HG03175 (cell line): Measurements from ENCODE around the gene ACSS1.
"Not testable (repeated sequence)": the region's sequence is repeated elsewhere in the genome, so short reads cannot be mapped to it uniquely, and the experiment has no call there.

Experiments
- ATAC-seq: cut with Tn5 transposase; IDR thresholded peaks from one replicate; pipeline ENCODE4 v1.9.1; 2021; ENCODE audit warnings: mild to moderate bottlenecking, moderate library complexity; ENCODE audit not compliant: unreplicated experiment

ACSS1 gene

DNA sequence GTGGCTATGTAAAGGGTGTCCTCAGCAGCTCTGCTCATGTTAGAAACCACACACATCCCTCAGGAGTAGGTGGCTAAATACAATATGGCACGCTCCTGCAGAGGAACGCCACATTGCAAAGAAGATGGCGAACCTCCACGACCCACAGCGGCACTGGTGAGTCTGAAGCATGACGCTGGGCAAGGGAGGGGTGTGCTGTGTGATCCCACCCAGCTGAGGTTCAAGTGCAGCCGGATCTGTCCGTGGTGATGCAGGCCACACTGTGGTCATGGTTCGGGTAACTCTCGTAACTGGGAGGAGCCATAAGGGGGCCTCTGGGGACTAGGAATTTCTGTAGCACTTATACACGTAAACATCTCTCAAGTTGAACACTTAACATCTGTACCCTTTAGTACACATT, 42.0 kb downstream of the ACSS1 start:
- no peak for ATAC-seq

DNA sequence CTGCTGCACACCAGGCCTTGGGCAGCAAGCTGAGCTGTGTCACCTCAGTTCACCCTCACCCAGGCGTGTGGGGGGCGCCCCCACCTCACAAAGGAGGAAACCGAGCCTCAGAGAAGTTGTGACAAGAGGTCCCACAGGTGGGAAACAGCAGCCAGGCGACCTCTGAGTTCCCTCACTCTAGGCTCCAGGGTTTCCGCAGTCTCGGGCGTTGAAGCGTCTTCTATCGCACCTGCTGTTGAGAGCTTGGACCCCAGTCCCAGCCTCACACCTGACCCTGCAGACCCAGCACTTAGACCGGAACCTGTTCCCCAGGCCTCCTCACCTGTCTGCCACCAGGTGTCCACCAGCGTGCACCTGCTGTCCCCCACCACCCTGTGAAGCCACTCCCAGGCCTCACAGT, 43.1 kb downstream of the ACSS1 start:
- no peak for ATAC-seq

DNA sequence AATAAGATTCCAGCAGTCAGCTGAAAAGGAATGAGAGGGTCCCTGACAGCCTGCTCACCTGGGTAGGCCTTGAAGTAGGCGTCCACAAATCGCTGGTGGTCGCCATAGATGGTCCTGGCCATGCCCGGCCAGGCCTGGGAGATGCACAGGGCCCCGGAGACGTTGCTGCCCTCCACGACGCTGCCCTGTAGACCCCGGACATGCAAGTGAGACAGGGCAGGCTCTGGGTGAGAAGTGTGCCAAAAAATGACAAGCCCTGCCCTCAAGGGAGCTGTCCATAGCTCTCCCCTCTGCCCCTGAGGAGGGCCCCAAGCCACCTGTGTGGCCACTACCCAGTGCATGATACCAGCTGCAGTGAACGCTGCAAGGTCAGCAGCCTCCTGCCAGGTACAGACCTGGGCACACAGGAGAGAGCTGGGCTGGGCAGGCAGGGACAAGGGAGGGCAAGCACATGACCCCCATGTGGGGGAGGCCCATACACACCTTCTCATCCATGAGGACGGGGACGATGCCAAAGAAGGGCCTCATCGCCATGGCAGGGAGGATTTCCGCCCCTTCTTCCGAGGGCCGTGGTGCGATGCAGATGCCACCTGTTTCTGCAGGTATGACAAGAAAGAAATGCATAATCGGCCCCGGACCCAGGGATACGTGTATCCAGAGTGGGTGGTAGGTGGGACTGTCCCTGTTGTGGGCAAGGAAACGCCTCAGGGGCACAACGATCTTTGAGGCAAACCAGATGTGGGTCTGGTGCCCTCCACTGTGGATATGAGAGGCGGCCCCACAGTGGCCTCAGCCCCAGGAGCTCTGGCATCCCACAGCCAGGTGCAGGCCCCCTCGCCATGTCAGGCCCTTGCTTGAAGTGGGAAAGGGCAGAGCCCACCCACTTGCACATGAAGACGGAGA, 44.2 kb downstream of the ACSS1 start:
- no peak for ATAC-seq

DNA sequence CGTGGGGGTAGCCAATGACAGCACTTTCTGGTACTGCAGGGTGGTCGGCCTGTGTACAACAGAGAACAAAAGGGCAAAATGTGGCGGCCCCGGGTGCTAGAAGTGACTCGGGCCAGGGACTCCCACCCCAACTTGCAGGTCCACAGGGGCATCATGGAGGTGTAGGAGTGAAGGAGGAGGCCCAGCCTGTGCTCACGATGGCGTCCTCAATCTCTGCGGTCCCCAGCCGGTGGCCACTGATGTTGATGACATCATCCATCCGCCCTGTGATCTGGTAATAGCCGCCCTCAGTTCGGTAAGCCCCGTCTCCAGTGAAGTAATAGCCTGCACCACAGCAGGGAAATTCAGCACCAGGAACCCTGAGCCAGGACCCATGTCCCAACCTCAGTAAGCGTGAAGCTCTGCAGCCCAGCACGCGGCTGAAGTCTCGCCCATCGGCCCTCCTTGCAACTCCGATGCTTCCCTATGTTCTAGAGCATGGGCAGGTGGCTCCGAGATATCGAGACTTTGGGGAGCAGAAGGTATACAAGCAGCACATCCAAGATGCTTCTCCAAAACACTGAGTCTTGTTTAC, 45.2 kb downstream of the ACSS1 start:
- ATAC-seq = no peak

DNA sequence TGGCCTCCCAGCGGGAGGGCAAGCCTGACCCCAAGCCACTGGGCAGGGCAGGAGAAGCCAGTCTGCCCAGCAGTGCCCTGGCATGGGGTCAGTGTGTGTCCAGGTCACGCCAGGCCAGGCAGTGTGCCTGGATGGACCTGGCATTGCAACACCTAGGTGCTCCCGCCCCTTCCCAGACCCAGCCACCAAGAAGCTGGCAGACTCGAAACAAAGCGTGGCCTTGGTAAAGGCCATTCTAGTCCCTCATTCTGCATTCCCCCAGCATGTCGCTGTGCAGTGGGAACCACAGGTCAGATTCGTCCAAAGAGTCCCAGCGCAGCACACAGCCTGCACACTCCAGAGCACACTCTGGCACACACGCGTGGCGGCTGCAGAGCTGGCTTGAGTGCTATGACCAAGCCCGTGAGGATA, 46.1 kb downstream of the ACSS1 start:
- no peak for ATAC-seq

DNA sequence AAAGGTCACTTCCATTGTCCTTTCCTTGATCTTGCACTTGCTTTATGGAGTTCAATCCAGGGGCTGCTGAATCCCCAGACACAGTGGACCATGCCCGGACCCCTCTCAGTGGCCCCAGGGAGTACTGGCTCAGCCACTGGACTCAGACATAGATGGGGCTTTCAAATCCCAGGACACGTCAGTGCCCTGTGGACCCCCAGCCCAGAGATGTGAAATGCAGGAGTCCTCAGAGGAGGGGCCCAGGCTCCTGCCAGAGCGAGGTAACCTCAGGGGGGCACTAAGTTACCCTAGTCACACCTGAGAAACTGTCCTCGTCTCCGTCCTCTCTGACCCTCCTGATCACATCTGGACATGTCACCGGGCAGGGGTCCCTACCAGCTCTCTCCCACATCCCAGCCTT, 46.7 kb downstream of the ACSS1 start:
- no peak for ATAC-seq

DNA sequence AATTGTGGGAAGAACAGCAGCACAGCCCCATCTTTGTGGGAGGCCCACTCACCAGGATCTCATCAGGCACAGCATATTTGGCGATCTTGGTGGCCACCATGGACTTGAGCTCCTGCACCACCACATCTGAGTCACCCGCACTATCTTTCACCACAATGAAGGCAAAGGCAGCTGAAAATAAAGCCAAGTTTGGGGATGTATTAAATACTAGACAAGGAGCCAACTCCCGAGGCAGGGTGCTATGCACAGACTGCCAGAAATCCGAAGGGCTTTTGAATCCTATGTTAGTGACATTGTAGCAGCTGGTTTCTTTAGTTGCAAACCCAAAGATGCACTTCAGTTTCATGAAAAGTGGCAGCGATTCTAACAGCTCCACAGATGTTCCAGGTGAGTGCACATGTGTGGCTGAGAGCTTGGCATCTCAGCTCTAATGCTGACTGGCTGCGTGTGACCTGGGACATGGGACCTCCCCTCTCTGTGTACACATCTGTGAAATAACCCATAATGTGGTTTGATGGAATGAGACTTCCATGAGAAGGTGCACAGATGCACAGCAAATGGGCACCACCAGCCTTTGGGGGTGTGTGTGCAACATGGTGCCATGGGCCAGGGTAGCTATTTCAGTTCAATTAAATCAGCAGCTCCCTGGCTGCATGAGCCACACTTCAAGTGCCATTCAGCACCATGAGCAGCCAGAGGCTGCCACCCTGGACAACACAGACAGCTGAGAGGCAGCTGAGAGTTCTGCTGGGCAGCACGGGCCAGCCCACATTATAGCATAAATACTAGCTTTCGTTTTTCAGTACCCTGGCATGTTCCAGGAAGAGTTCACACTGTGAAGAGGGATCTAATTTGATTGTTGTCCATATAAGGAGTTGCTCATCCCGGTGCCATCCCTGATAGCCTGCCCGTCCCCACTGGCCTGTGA, 48.5 kb downstream of the ACSS1 start:
- ATAC-seq = no peak

DNA sequence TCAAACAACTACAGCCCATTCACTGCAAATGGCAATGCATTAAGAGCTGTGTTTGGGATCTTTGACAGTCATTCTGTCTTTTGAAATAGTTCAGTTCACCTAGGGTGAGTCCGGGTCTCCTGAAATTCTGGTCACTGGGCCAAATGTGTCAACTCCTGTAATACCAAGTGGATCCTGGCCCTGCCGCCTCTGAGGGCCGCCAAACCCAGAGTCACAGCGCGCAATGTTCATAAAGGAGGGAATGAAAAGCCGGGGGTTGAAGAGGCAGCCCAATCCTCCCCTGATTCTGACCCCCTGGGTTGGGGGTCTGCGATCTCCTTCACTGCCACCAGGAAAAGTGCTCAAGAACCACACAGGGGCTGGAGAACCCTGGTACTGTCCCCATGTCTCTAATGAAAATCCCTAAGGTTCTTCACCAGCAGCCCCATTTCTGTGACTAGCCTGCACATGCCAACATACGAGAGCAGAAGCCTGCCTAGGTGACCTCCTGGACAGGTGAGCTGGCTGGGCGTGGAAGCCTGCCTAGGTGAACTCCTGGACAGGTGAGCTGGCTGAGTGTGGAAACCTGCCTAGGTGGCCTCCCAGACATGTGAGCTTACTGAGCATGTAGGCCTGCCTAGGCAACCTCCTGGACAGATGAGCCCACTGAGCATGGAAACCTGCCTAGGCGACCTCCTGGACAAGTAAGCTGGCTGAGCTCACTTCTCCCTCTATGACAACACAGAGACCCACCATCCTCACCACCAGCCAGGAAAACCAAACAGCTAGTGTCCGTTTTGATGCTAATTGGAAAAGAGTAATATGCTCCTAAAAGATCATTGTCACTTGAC, 49.3 kb downstream of the ACSS1 start:
- ATAC-seq = no peak

DNA sequence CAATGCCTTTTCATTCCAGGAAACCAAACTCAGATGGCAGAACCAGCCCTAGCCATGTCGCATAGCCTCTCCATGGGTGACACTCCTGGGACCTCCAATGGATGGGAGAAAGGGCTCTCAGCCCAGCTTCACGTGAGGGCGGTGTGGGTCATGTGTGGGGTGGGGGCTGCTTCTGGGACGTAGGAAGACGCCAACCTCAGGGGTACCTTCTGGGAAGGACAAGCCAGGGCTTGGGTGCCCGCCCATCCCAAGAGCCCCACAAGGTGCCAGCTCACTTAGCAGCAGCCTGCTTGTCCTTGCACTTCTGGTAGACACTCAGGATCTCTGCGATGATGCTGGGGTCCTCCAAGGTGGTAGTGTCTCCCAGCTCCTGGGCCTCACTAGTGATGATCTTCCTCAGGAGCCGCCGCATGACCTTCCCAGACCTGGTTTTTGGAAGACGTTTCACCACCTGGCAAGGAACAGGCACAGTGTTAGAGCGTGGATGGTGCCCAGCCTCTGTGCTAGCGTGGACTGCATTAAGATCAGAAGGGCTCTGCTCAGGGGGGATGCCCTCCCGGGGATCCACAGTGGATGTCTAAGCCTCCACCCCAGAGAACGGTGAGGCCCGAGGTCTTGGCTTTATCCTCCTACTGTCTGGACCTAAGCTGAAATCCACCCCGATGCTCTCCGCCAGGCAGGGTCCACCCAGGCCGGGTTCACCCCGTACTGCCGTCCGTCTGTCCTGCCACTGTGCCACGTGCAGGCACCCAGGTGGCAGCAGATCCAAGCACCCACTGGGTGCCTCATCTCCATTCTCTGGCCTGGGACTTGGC, 50.2 kb downstream of the ACSS1 start:
- no peak for ATAC-seq

DNA sequence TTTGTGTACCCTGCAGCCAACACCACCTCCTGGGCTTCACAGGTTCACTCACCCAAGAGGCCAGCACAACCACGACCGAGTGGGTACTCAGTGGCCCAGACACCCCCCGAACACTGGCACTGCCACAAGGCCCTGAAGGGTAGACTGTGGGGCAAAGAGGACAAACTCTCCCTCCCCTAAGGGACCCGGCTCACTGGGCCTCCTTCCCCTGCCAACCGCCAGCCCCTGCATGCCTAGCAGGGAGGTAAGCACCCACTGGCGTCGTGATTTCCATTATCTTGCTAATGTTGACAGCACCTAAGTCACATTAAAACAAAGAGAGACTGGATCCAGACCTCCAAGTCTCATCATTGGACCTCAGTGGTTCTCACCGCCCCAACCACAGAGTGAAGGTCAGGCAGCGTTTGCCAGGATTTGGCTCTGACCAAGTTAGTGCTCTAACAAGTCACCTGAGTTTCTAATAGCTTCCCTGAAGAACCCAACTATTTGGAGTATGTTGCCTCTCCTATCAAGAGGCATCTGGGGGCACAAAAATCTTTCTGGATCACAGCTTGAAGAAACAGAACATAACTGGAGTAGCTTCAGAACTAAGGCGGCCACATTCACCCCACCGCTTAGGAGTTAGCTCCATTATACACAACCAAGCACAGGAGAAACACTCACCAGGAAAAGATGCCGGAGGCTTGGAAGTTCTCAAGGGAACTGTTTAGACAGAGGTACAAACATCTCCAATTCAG, 51.3 kb downstream of the ACSS1 start:
- no peak for ATAC-seq

DNA sequence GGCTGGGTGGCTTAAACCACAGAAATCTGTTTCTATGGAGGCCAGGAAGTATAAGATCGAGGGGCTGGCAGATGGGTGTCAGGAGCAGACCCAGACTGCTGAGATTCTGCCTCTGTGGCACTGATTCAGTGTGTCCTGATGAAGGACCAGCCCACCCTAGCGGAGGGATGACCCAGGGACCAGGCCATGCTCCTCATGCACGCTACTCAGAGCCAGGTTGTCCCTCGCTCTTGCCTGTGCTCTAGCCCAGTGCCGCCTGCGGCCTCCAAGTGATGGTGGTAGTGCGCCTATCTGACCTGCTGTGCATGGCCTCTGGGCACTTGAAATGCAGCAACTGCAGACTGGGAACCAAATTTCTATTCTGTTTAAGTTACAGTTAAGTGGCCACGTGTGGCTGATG, 52.3 kb downstream of the ACSS1 start:
- no peak for ATAC-seq

DNA sequence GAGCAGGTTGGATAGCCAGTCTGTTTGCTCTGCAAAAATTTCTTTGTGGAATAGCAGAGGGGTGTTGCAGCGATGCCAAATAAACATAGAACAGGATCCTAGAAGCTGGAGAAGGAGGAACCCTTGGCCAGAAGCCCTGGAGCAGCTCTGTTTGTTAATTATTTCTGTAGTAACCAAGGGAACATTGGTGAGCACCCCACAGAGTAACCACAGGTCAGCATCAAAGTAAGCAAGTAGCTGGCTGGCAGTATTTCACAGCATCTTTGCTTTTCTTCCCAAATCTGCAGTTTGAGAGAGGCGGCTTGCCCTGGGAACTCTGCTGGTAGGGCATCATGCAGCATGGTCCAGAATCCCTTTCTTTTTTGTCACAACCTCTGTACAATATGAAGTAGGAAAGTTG, 52.7 kb downstream of the ACSS1 start:
- no peak for ATAC-seq

DNA sequence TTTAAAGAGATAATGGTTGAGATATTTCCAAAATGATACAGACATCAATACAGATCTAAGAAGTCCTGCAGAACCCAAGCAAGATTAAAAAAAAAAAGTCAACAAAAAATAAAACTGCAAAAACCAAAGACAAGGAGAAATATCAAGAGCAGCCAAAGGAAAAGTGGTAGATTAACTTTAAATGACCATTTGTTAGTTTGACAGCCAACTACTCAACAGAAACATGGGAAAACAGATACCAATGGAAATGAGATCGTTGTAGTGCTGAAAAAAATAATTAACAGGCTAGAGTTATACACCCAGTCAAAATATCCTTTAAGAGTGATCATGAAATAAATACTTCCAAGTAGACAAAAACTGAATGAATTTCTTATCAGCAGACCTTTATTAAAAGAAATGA, 54.9 kb downstream of the ACSS1 start:
- no peak for ATAC-seq

DNA sequence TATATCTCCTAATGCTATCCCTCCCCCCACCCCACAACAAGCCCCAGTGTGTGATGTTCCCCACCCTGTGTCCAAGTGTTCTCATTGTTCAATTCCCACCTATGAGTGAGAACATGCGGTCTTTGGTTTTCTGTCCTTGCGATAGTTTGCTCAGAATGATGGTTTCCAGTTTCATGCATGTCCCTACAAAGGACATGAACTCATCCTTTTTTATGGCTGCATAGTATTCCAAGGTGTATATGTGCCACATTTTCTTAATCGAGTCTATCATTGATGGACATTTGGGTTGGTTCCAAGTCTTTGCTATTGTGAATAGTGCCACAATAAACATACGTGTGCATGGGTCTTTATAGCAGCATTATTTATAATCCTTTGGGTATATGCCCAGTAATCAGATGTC, 56.6 kb downstream of the ACSS1 start:
- not testable (repeated sequence) for ATAC-seq

DNA sequence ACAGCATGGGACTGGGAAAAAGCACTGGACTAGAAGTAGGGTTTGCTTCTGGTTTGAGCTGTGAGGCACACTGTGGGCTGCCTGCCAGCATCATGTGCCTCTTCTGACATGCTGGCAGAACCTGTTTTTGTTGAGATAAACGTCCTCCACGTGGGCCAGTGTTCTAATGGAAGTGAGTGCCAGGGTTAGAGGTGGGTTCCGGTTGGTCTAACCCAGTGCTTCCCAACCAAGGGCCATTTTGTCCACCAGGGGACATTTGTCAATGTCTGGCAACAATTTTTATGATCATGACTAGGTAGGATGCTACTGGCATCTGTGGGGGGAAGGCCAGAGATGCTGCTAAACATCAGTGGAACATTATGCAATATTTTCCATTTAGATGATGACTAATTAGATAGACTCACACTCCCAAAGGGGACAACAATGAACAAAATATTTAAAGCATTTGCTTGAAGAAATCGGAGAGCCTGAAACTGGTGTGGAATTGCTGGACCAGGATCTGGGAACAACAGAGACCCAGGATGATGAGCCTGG, 57.6 kb downstream of the ACSS1 start:
- no peak for ATAC-seq

DNA sequence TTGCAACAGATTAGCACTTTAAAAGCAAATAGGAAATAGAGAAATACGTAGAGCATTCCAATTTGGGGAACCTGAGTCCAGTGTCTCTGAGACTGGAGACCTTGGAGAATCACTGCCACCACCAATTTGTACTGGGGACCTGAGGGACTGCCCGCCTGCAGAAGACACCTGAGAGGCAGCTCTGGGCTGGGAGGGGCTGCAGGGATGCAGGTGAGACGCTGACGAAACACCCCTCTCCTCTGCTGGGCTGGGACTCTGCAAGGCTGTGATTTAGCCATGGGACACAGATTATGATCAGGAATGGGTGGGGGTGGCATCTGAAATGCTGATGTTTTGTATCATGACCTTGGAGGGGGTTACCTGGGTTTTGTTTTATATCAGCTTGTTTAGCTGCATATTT, 58.4 kb downstream of the ACSS1 start:
- ATAC-seq = no peak

DNA sequence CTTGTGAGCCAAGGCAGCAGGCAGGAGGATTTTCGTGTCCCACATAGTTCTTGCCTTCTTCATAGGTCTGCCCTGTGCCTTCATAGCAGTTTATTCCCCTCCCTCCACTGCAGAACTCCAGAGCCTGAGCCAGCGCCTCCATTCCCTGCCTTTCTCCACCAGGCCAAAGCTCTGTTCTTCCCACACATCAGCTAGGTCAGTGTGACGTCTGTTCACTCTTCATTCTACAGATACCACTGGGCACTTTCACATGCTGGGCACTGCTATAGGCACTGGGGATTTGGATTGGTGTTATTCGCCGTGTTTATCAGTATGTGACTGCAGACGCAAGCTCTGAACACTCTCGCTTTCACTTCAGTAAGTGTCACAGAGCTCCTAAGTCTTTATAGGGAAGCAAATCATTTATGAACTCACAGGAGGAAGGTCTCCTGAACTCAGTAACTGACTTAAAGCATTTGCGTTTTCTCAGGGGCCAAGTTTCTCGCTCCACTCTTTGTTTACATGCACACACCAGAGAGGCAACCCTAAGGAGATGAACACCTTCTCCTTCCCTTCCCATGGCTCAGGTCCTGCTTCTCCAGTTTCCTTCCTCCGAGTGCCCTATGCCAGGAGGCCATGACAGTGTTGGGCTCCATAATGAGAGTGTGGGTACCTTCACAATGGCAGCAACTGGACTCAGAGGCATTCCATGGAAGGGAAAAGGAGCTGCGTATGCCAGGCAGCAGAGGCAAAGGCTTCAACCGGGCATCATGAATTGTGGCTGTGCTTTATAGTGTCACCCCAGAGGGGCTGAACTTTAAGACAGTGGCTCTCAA, 59.1 kb downstream of the ACSS1 start:
- ATAC-seq = no peak

DNA sequence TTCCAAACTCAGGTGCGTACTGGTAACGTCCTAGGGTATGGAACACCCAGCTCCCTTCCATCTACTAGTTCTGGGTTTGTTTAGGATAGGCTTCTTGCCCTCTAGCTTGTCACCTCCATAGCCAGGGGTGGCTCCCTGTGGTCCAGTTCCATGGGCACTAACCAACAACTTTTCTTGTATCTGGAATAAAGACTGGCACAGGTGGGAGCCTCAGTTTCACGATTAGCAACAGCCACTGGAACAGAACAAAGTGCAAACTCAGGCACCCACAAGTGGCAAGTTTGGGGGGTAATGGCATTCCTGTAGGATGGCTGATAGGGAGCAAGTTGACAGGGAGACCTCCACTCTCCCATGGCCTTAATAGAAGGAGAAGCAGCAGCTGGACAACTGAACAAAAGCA, 59.8 kb downstream of the ACSS1 start:
- ATAC-seq = no peak
